ENCODE data around the gene SLC39A9. TPM values are rescaled to one million over a fixed set of nuclear protein-coding genes. Genes with fewer than 3 reads are reported as not detected.

SLC39A9 gene
- total RNA-seq, 4 donors from 2014 or later: 26.8 to 131 (median 38.7) TPM

DNA sequence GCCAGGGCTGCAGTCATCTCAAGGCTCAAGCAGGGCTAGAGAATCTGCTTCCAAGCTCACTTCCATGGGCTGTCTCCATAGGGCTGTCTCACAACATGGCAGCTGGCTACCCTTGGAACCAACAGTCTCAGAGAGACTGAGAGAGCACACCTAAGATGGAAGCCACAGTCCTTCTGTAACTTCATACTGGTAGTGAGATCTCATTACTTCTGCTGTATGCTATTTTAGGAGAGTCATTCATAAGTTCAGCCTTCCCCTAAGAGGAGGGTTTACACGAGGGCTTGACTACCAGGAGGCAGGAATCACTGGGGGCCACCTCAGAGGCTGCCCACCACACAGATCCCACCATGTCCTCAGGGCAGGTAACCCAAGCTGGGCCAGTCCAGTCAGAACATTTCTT, 30.1 kb upstream of the SLC39A9 start:
- H3K9me3 ChIP-seq: no peaks in the 10 kb centered on the region
- intact Hi-C loops (cut with DNase I; ENCODE audit: low total_unique reads): no loop called here
- TF ChIP-seq, protein P1, sequence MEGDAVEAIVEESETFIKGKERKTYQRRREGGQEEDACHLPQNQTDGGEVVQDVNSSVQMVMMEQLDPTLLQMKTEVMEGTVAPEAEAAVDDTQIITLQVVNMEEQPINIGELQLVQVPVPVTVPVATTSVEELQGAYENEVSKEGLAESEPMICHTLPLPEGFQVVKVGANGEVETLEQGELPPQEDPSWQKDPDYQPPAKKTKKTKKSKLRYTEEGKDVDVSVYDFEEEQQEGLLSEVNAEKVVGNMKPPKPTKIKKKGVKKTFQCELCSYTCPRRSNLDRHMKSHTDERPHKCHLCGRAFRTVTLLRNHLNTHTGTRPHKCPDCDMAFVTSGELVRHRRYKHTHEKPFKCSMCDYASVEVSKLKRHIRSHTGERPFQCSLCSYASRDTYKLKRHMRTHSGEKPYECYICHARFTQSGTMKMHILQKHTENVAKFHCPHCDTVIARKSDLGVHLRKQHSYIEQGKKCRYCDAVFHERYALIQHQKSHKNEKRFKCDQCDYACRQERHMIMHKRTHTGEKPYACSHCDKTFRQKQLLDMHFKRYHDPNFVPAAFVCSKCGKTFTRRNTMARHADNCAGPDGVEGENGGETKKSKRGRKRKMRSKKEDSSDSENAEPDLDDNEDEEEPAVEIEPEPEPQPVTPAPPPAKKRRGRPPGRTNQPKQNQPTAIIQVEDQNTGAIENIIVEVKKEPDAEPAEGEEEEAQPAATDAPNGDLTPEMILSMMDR (IDR thresholded peaks at IDR 0.05): no peak
- no peak for TF ChIP-seq POLR2A (IDR thresholded peaks at IDR 0.05)

DNA sequence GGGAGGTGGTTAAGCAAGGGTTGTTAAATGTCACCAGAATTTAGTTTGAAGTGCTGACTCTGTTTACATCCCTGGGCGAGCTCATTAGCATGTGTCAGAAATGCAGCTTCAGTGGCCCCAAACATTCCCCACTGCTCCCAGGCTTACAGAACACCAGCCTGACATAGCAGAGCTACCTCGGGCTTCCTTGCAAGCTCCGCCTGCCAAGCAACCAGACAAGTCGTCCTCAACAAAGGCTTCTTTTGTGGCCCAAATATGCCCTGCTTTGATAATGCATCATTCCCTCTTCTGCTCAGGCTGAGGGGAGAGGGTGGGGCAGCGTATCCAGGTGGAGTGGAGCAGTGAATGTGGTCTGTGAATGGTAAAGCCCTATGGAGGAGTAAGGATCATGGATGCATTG, 28.4 kb upstream of the SLC39A9 start:
- Histone ChIP-seq H3K36me3 (no peaks in the 10 kb centered on the region), H3K9me3 (no peaks in the 10 kb centered on the region), H3K4me1 (no peaks in the 10 kb centered on the region), H3K4me3 (no peak overlapping the region), H3K27ac (no peak overlapping the region), H3K27me3 (no peaks in the 10 kb centered on the region)
- TF ChIP-seq POLR2A (IDR thresholded peaks at IDR 0.05): no peak
- TF ChIP-seq, protein P1 (IDR thresholded peaks at IDR 0.05): no peak
- DNase-seq: no peak
- intact Hi-C loops (cut with DNase I; ENCODE audit: low total_unique reads): no loop called here

More for the DNA sequence above, 30.1 kb upstream of the SLC39A9 start:
- Histone ChIP-seq H3K36me3 (no peaks in the 10 kb centered on the region), H3K4me3 (no peak overlapping the region), H3K27me3 (no peaks in the 10 kb centered on the region), H3K4me1 (no peaks in the 10 kb centered on the region), H3K27ac (no peak overlapping the region)
- DNase-seq: no peak

DNA sequence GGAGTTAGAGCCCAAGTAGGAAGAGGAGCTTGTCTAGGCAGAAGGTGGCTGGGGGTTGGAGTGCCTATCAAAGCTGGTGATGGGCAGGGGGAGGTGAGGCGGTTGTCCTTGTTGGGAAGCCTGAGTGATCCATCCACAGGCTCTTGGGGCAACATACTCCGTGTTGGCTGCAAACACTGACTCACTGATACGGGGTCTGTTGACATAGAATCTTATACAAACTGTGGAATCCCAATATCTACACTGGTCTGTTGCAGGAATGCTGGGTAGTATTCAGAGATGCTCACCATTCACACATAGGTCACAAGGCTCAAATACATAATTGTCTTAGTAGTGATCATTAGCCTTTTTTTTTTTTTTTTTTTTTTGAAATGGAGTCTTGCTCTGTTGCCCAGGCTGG, 26.3 kb upstream of the SLC39A9 start:
- DNase-seq: no peak
- Histone ChIP-seq H3K27ac (no peak overlapping the region), H3K27me3 (no peaks in the 10 kb centered on the region), H3K36me3 (no peaks in the 10 kb centered on the region), H3K9me3 (no peaks in the 10 kb centered on the region), H3K4me1 (no peaks in the 10 kb centered on the region), H3K4me3 (no peak overlapping the region)
- TF ChIP-seq, protein P1 (IDR thresholded peaks at IDR 0.05): no peak
- TF ChIP-seq POLR2A (IDR thresholded peaks at IDR 0.05): no peak
- intact Hi-C loops (cut with DNase I; ENCODE audit: low total_unique reads): no loop called here

DNA sequence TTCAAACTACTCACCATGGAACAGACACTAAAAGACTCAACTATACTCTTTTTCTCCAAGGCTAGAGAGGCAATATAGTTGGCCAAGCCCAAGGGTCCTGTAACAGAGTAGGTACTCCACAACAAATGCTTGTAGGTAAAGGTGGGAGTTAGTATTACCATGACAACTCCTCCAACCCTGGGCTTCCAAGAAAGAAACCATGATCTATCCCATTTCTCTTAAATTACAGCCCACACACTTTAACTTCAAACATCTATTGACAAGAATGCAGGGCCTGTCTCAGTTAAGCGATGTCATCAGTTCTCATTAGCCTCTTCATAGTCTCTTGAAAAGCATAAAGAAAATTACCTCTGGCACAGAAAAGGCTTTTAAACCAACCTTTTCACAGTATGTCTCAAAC, 25.4 kb upstream of the SLC39A9 start:
- intact Hi-C loops (cut with DNase I; ENCODE audit: low total_unique reads): no loop called here
- no peaks in the 10 kb centered on the region for H3K36me3 ChIP-seq

DNA sequence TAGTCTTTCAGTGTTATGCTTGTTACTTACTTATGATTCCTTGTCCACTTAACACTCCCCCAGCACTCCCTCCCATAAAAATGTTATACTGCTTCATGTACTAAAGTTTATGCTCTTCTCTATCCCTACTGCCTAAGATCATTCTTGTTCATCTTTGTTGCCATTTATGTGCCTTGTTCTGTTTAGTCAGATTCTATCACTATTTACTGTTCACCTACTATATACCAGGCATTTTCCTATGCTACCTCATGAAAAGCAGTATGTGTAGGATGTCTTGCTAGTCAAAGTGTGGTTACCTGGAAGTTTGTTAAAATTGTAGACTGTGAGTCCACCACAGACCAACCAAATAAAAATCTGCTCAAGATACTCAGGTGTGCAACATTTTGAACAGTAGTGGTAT, 24.3 kb upstream of the SLC39A9 start:
- TF ChIP-seq, protein P1 (IDR thresholded peaks at IDR 0.05): no peak
- TF ChIP-seq POLR2A (IDR thresholded peaks at IDR 0.05): no peak
- no peaks in the 10 kb centered on the region for H3K36me3 ChIP-seq
- H3K27ac ChIP-seq: no peak overlapping the region
- H3K9me3 ChIP-seq: no peaks in the 10 kb centered on the region
- H3K4me1 ChIP-seq: no peaks in the 10 kb centered on the region
- H3K27me3 ChIP-seq: no peaks in the 10 kb centered on the region
- intact Hi-C loops (cut with DNase I; ENCODE audit: low total_unique reads): no loop called here
- no peak overlapping the region for H3K4me3 ChIP-seq
- DNase-seq: no peak

More for the DNA sequence above, 25.4 kb upstream of the SLC39A9 start:
- no peak for DNase-seq
- Histone ChIP-seq H3K27me3 (no peaks in the 10 kb centered on the region), H3K9me3 (no peaks in the 10 kb centered on the region), H3K4me1 (no peaks in the 10 kb centered on the region), H3K4me3 (no peak overlapping the region), H3K27ac (no peak overlapping the region)
- TF ChIP-seq POLR2A (IDR thresholded peaks at IDR 0.05): no peak
- TF ChIP-seq, protein P1 (IDR thresholded peaks at IDR 0.05): no peak

All from uterus (tissue), 4 donors.